K562 (cell line): ENCODE data around the gene FRMD4A. TPM values are rescaled to one million over a fixed set of nuclear protein-coding genes. Genes with fewer than 3 reads are reported as not detected.

Experiments used
- ATAC-seq: fragments of 200-7000 bp; cut with Tn5 transposase; 3 replicates; pipeline ENCODE4 v1.9.1; 2020; ENCODE audit warnings: moderate library complexity
- BruUV-seq: library from RNA; stranded (reverse); fragments of 400-500 nt; replicated peaks from 2 replicates; lab custom pipeline; 2021; lab: Mats Ljungman, UMichigan
- CTCF ChIA-PET: fragments of 300-600 bp; formaldehyde crosslinking; extraction: SDS; loops from one replicate; lab custom pipeline; 2021; ENCODE audit warnings: low intra/inter-chr PET ratio; lab: Yijun Ruan, JAX
- POLR2A ChIA-PET: fragments of 300-600, 350-650 bp; sonication (Branson Sonifier 250); formaldehyde crosslinking; extraction: SDS; loops from one replicate; lab custom pipeline; 2021; ENCODE audit warnings: antibody characterized with exemption, inconsistent platforms; lab: Yijun Ruan, JAX
- DNase-seq, 4 experiments: peaks; one replicate each; pipeline versions ENCODE4 v3.0.0 to v3.0.0-alpha.2; 2011 to 2018; ENCODE audit warnings: low spot score in 3 of 4, mixed read lengths in 3 of 4; ENCODE audit errors: extremely low read depth in 1 of 4
- FAIRE-seq: peaks from 2 replicates; lab custom pipeline; 2011; peaks lifted over from hg19 to GRCh38; lab: Jason Lieb, UNC
- H2AFZ ChIP-seq: 2 replicates; pipeline ENCODE4 v1.6.0; 2011; ENCODE audit warnings: low read depth, low read length, control low read depth, inconsistent platforms
- H3K27ac ChIP-seq: fragments of 200-600 bp; 3 replicates; pipeline ENCODE4 v1.8.0; 2011; ENCODE audit warnings: low read depth, mild to moderate bottlenecking, control low read depth, inconsistent platforms, low read length, moderate library complexity, mixed read lengths; ENCODE audit errors: extremely low read depth
- H3K27me3 ChIP-seq, 2 experiments: fragments of 300-600 bp in 1 of 2; 2 replicates in 1 of 2; 3 replicates in 1 of 2; pipeline versions ENCODE4 v1.6.0 to v1.8.0; 2011; ENCODE audit warnings: inconsistent platforms in 2 of 2, low read length in 2 of 2, mild to moderate bottlenecking in 1 of 2, mixed read lengths in 1 of 2, moderate library complexity in 1 of 2; ENCODE audit not compliant: control insufficient read depth in 2 of 2, insufficient read depth in 2 of 2
- H3K36me3 ChIP-seq: fragments of 300-600 bp; 3 replicates; pipeline ENCODE4 v1.8.0; 2011; ENCODE audit warnings: mild to moderate bottlenecking, low read length, inconsistent platforms; ENCODE audit not compliant: control insufficient read depth, insufficient read depth
- H3K4me1 ChIP-seq, 2 experiments: fragments of 200-600 bp in 1 of 2; replicated peaks in 1 of 2; 2 replicates in 1 of 2; 3 replicates in 1 of 2; pipeline versions ENCODE4 v1.5.1 to v1.8.0; 2011; ENCODE audit warnings: inconsistent platforms in 2 of 2, low read length in 2 of 2, mild to moderate bottlenecking in 1 of 2, mixed read lengths in 1 of 2, moderate library complexity in 1 of 2; ENCODE audit not compliant: control insufficient read depth in 2 of 2, insufficient read depth in 2 of 2
- H3K4me2 ChIP-seq: 2 replicates; pipeline ENCODE4 v1.6.1; 2011; ENCODE audit warnings: low read length, control low read depth, inconsistent platforms, mixed read lengths; ENCODE audit not compliant: insufficient read depth
- H3K4me3 ChIP-seq: fragments of 200-600 bp; sonication (generic), shearing (Covaris generic); 2 replicates; pipeline ENCODE4 v1.5.1; 2016; ENCODE audit warnings: control low read depth, inconsistent platforms
- H3K79me2 ChIP-seq: fragments of 200-600 bp; 3 replicates; pipeline ENCODE4 v1.8.0; 2011; ENCODE audit warnings: low read length, inconsistent platforms; ENCODE audit not compliant: control insufficient read depth, insufficient read depth
- H3K9ac ChIP-seq, 2 experiments: 2 replicates each; pipeline versions ENCODE4 v1.6.0 to v1.6.1; 2011; ENCODE audit warnings: low read depth in 2 of 2, low read length in 2 of 2, control low read depth in 1 of 2, inconsistent platforms in 1 of 2, mild to moderate bottlenecking in 1 of 2, mixed read lengths in 1 of 2; ENCODE audit not compliant: insufficient read depth in 1 of 2
- H3K9me1 ChIP-seq: one replicate; pipeline ENCODE4 v1.6.0; 2011; ENCODE audit warnings: inconsistent platforms, mild to moderate bottlenecking, low read length, moderate library complexity; ENCODE audit not compliant: control insufficient read depth, insufficient read depth
- H3K9me3 ChIP-seq: replicated peaks from 2 replicates; pipeline ENCODE4 v1.5.1; 2011; ENCODE audit warnings: low read depth, low read length, inconsistent platforms; ENCODE audit not compliant: control insufficient read depth, insufficient read depth
- H4K20me1 ChIP-seq: replicated peaks from 2 replicates; pipeline ENCODE4 v1.6.1; 2011; ENCODE audit warnings: low read length, inconsistent platforms, mixed read lengths; ENCODE audit not compliant: control insufficient read depth, insufficient read depth
- ATF7 ChIP-seq: fragments of 450-650 bp; IDR thresholded peaks from 2 replicates; pipeline ENCODE4 v1.7.1; 2014; ENCODE audit warnings: mild to moderate bottlenecking, moderate library complexity
- CXXC5 ChIP-seq: fragments of 250-450 bp; sonication (Bioruptor Pico); IDR thresholded peaks from 2 replicates; pipeline ENCODE4 v1.8.0; 2022; ENCODE audit warnings: inconsistent platforms, mild to moderate bottlenecking, moderate library complexity
- EP400 ChIP-seq: fragments of 450-650 bp; IDR thresholded peaks from 2 replicates; pipeline ENCODE4 v1.6.1; 2017; ENCODE audit warnings: antibody characterized with exemption, mild to moderate bottlenecking, moderate library complexity
- MAFK ChIP-seq: IDR thresholded peaks from 2 replicates; pipeline ENCODE4 v1.6.1; 2011; ENCODE audit warnings: low read length, improper control_type of control experiment
- MXI1 ChIP-seq: IDR thresholded peaks from 2 replicates; pipeline ENCODE4 v1.6.1; 2011; ENCODE audit warnings: low read depth, mild to moderate bottlenecking, improper control_type of control experiment, low read length
- PHB2 ChIP-seq: fragments of 450-650 bp; IDR thresholded peaks from 2 replicates; pipeline ENCODE4 v1.6.1; 2017; ENCODE audit warnings: low read depth
- SMARCB1 ChIP-seq: IDR thresholded peaks from 2 replicates; pipeline ENCODE4 v1.6.1; 2011; ENCODE audit warnings: improper control_type of control experiment, low read depth; ENCODE audit not compliant: insufficient read length
- U2AF1 ChIP-seq: fragments of 200-400 bp; formaldehyde crosslinking; optimal IDR thresholded peaks from 2 replicates; pipeline ENCODE3; 2017; ENCODE audit warnings: mild to moderate bottlenecking, low read depth, low read length, moderate library complexity
- XRCC3 ChIP-seq: fragments of 450-650 bp; IDR thresholded peaks from 2 replicates; pipeline ENCODE4 v1.6.1; 2017; ENCODE audit warnings: mild to moderate bottlenecking, moderate library complexity
- ZBTB1 ChIP-seq: sonication (generic); formaldehyde crosslinking; IDR thresholded peaks from 2 replicates; pipeline ENCODE4 v1.8.1; 2023; ENCODE audit warnings: missing genetic modification reagents, low read depth, mild to moderate bottlenecking, borderline replicate concordance
- ZNF124 ChIP-seq: sonication (generic); formaldehyde crosslinking; IDR thresholded peaks from 2 replicates; pipeline ENCODE4 v1.8.1; 2022; ENCODE audit warnings: missing genetic modification reagents
- ZNF263 ChIP-seq: sonication (generic); formaldehyde crosslinking; IDR thresholded peaks from 2 replicates; pipeline ENCODE4 v1.8.0; 2022; ENCODE audit warnings: mild to moderate bottlenecking, missing genetic modification reagents, borderline replicate concordance
- ZNF41 ChIP-seq: fragments of 250-450 bp; sonication (Bioruptor Pico); conservative IDR thresholded peaks from 2 replicates; pipeline ENCODE4 v1.4.0; 2020; ENCODE audit warnings: mild to moderate bottlenecking
- ZNF77 ChIP-seq: fragments of 250-450 bp; sonication (Bioruptor Pico); IDR thresholded peaks from 2 replicates; pipeline ENCODE4 v1.5.0; 2020
- WGBS: fragments of 100-300 bp; shearing (Covaris generic); methylation state at CpG from one replicate; pipeline ENCODE4 v1.1.6; 2016; ENCODE audit warnings: low coverage, mixed read lengths; ENCODE audit not compliant: insufficient coverage; ENCODE audit errors: missing lambda C conversion rate; 5-methylcytosine and 5-hydroxymethylcytosine counted together
- in situ Hi-C: fragments of 300-500 bp; cut with MboI; formaldehyde crosslinking; loops from 4 replicates; pipeline ENCODE4 v1.15.0; 2018; ENCODE audit warnings: inconsistent platforms, mixed read lengths
- intact Hi-C: fragments of 100-400 bp; cut with micrococcal nuclease; formaldehyde crosslinking; loops from 2 replicates; pipeline ENCODE4 v1.14.2; 2022
- polyA plus RNA-seq, 8 experiments: library from polyadenylated mRNA; depleted of rRNA in 4 of 8; stranded (reverse) in 5 of 8; unstranded in 3 of 8; fragments of >200 nt; fragmentation: Nextera tagmentation in 2 of 8; fragmentation: Illumina TruSeq in 1 of 8; extraction: Ambion mirVana in 2 of 8; extraction: Trizol in 1 of 8; gene quantifications; 2 replicates each; pipeline versions ENCODE4 v1.2.1 to v1.2.3, GENCODE V29; 2011 to 2014; ENCODE audit warnings: inconsistent platforms in 1 of 8, missing spikeins in 1 of 8
- total RNA-seq, 7 experiments: library from RNA; depleted of rRNA in 6 of 7; stranded (reverse); fragments of >200 nt in 6 of 7; fragmentation: Illumina TruSeq in 2 of 7; extraction: Trizol in 2 of 7; gene quantifications; 2 replicates each; pipeline versions ENCODE4 v1.2.1 to v1.2.3, GENCODE V29; 2011 to 2021; ENCODE audit warnings: low replicate concordance in 1 of 7
- TF ChIP-seq, protein P1 (sequence below): fragments of 250-450 bp; sonication (Bioruptor Pico); IDR thresholded peaks from 2 replicates; pipeline ENCODE4 v1.5.1; 2021; ENCODE audit warnings: mild to moderate bottlenecking
- TF ChIP-seq, protein P2 (sequence below): sonication (generic); formaldehyde crosslinking; IDR thresholded peaks from 2 replicates; pipeline ENCODE4 v1.8.1; 2023; ENCODE audit warnings: missing genetic modification reagents, mild to moderate bottlenecking, borderline replicate concordance
- TF ChIP-seq, protein P3 (sequence below): sonication (generic); formaldehyde crosslinking; IDR thresholded peaks from 2 replicates; pipeline ENCODE4 v1.8.0; 2022; ENCODE audit warnings: mild to moderate bottlenecking, low read depth, missing genetic modification reagents

FRMD4A gene
- total and polyA plus RNA-seq, 9 of the 15 experiments (the other 6 are each of a cell fraction or from before 2014, with no cell fraction given): 0.80 to 5.2 (median 3.0) TPM

DNA sequence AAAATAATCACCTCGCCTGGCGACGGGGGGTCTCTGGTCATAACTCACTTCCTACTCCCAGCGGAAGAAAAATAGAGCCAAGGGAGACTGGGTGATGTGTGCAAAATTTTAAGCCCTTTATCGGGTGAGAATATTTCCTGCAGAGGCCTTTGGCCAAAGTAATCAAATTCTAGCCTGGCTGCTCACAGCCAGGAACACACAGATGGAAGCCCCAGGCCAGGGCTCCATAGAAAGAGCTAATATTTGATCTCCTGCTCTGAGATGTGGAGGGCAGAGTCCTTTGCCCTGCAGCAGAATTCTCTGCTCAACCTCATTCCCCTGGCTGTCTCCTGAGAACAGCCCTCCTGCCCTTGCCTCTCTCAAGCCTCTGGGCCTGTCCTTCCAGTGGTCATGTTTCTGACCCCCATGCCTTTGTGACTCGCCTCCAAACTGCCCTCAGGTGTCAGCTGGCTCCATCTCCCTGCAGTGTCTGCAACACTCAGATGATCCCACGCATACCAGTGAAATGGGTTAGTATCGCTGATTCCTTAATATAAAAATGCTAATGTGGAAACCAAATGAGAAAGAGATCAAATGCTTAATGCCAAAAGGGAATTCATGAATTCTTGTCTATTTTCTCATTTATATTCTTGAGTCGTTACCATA, 34.5 kb downstream of the FRMD4A start:
- POLR2A ChIA-PET: interaction anchor here (0.6 kb wide), 1 partner anchor 49 kb away, joined by 3 read pairs; no protein-coding TSS in a partner anchor
- no peaks in the 10 kb centered on the region for H3K4me1 ChIP-seq
- DNase-seq: no peak
- H3K9me3 ChIP-seq: no peaks in the 10 kb centered on the region
- no peak for ATAC-seq
- H3K9ac ChIP-seq: no peak overlapping the region
- no peaks in the 10 kb centered on the region for H4K20me1 ChIP-seq
- under 1% methylated on average over 9 of the region's 9 CpGs for WGBS
- H3K27ac ChIP-seq: no peak overlapping the region
- no peaks in the 10 kb centered on the region for H3K79me2 ChIP-seq
- H2AFZ ChIP-seq: no peak overlapping the region
- H3K27me3 ChIP-seq: no peaks in the 10 kb centered on the region
- CTCF ChIA-PET: no interaction called here
- H3K4me3 ChIP-seq: no peak overlapping the region
- intact Hi-C loops (no loop called here), in situ Hi-C loops (no loop called here)
- no peak for FAIRE-seq
- no peaks in the 10 kb centered on the region for H3K36me3 ChIP-seq
- no TSS peak for BruUV-seq
- H3K9me1 ChIP-seq: no peaks in the 10 kb centered on the region
- TF ChIP-seq ZNF124 (CRISPR knock-in tag) (no peak), ZNF41 (CRISPR knock-in tag) (no peak), MAFK (no peak), EP400 (no peak), U2AF1 (no peak), XRCC3 (no peak), MXI1 (no peak), ZBTB1 (CRISPR knock-in tag) (no peak), ATF7 (no peak), ZNF77 (CRISPR knock-in tag) (no peak), CXXC5 (CRISPR knock-in tag) (no peak), SMARCB1 (no peak), ZNF263 (CRISPR knock-in tag) (no peak), PHB2 (no peak)
- TF ChIP-seq, protein P1, sequence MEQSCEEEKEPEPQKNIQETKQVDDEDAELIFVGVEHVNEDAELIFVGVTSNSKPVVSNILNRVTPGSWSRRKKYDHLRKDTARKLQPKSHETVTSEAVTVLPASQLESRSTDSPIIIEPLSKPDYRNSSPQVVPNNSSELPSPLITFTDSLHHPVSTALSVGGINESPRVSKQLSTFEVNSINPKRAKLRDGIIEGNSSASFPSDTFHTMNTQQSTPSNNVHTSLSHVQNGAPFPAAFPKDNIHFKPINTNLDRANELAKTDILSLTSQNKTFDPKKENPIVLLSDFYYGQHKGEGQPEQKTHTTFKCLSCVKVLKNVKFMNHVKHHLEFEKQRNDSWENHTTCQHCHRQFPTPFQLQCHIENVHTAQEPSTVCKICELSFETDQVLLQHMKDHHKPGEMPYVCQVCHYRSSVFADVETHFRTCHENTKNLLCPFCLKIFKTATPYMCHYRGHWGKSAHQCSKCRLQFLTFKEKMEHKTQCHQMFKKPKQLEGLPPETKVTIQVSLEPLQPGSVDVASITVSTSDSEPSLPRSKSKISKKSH: no peak
- TF ChIP-seq, protein P2, sequence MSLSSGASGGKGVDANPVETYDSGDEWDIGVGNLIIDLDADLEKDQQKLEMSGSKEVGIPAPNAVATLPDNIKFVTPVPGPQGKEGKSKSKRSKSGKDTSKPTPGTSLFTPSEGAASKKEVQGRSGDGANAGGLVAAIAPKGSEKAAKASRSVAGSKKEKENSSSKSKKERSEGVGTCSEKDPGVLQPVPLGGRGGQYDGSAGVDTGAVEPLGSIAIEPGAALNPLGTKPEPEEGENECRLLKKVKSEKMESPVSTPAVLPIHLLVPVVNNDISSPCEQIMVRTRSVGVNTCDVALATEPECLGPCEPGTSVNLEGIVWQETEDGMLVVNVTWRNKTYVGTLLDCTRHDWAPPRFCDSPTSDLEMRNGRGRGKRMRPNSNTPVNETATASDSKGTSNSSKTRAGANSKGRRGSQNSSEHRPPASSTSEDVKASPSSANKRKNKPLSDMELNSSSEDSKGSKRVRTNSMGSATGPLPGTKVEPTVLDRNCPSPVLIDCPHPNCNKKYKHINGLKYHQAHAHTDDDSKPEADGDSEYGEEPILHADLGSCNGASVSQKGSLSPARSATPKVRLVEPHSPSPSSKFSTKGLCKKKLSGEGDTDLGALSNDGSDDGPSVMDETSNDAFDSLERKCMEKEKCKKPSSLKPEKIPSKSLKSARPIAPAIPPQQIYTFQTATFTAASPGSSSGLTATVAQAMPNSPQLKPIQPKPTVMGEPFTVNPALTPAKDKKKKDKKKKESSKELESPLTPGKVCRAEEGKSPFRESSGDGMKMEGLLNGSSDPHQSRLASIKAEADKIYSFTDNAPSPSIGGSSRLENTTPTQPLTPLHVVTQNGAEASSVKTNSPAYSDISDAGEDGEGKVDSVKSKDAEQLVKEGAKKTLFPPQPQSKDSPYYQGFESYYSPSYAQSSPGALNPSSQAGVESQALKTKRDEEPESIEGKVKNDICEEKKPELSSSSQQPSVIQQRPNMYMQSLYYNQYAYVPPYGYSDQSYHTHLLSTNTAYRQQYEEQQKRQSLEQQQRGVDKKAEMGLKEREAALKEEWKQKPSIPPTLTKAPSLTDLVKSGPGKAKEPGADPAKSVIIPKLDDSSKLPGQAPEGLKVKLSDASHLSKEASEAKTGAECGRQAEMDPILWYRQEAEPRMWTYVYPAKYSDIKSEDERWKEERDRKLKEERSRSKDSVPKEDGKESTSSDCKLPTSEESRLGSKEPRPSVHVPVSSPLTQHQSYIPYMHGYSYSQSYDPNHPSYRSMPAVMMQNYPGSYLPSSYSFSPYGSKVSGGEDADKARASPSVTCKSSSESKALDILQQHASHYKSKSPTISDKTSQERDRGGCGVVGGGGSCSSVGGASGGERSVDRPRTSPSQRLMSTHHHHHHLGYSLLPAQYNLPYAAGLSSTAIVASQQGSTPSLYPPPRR (CRISPR knock-in tag): no peak
- TF ChIP-seq, protein P3, sequence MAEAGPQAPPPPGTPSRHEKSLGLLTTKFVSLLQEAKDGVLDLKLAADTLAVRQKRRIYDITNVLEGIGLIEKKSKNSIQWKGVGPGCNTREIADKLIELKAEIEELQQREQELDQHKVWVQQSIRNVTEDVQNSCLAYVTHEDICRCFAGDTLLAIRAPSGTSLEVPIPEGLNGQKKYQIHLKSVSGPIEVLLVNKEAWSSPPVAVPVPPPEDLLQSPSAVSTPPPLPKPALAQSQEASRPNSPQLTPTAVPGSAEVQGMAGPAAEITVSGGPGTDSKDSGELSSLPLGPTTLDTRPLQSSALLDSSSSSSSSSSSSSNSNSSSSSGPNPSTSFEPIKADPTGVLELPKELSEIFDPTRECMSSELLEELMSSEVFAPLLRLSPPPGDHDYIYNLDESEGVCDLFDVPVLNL (CRISPR knock-in tag): no peak
- no peak overlapping the region for H3K4me2 ChIP-seq
